Endothelial cell of umbilical vein (primary cell): ENCODE measurements around the gene UBE2E2. TPM values are rescaled to one million over a fixed set of nuclear protein-coding genes. Genes with fewer than 3 reads are reported as not detected.

Source experiments
- BruUV-seq: library from RNA; stranded (reverse); fragments of 400-500 nt; replicated peaks from 2 replicates; lab custom pipeline; 2021; lab: Mats Ljungman, UMichigan
- CTCF ChIA-PET: fragments of 300-600, 350-600 bp; sonication (Branson Sonifier 250); formaldehyde crosslinking; loops from one replicate; lab custom pipeline; 2021; ENCODE audit warnings: antibody characterized with exemption, inconsistent platforms; lab: Charles Lee
- POLR2A ChIA-PET: fragments of 300-600, 350-600 bp; sonication (Branson Sonifier 250); formaldehyde crosslinking; loops from one replicate; lab custom pipeline; 2021; ENCODE audit warnings: antibody characterized with exemption, inconsistent platforms; lab: Charles Lee
- DNase-seq: peaks from one replicate; pipeline ENCODE4 v3.0.0-alpha.2; 2011; ENCODE audit warnings: low read depth, low spot score
- FAIRE-seq: peaks from 2 replicates; lab custom pipeline; 2011; peaks lifted over from hg19 to GRCh38; lab: Jason Lieb, UNC
- H2AFZ ChIP-seq: 2 replicates; pipeline ENCODE4 v1.6.0; 2012; ENCODE audit warnings: low read depth, low read length, control low read depth, inconsistent platforms
- H3K27ac ChIP-seq: 2 replicates; pipeline ENCODE4 v1.5.1; 2011; ENCODE audit warnings: low read depth, mild to moderate bottlenecking, control low read depth, low read length, moderate library complexity; ENCODE audit not compliant: insufficient read depth
- H3K27me3 ChIP-seq, 2 experiments: 2 replicates each; pipeline versions ENCODE4 v1.6.0 to v1.6.1; 2011; ENCODE audit warnings: low read length in 2 of 2, mixed read lengths in 1 of 2; ENCODE audit not compliant: control insufficient read depth in 2 of 2, insufficient read depth in 2 of 2
- H3K36me3 ChIP-seq, 2 experiments: 2 replicates in 1 of 2; 3 replicates in 1 of 2; pipeline ENCODE4 v1.5.1; 2011; ENCODE audit warnings: low read length in 2 of 2, mild to moderate bottlenecking in 1 of 2, moderate library complexity in 1 of 2; ENCODE audit not compliant: control insufficient read depth in 2 of 2, insufficient read depth in 2 of 2; ENCODE audit errors: extremely low read depth in 1 of 2
- H3K4me1 ChIP-seq: 3 replicates; pipeline ENCODE4 v1.5.1; 2011; ENCODE audit warnings: mild to moderate bottlenecking, low read length; ENCODE audit not compliant: control insufficient read depth, insufficient read depth; ENCODE audit errors: extremely low read depth
- H3K4me2 ChIP-seq: 2 replicates; pipeline ENCODE4 v1.6.1; 2011; ENCODE audit warnings: low read length, control low read depth, mixed read lengths; ENCODE audit not compliant: insufficient read depth
- H3K4me3 ChIP-seq, 3 experiments: fragments of 200-600 bp in 1 of 3; sonication (generic), shearing (Covaris generic) in 1 of 3; replicated peaks in 1 of 3; 2 replicates each; pipeline ENCODE4 v1.5.1; 2011 to 2016; ENCODE audit warnings: control low read depth in 3 of 3, low read length in 3 of 3, mild to moderate bottlenecking in 2 of 3, inconsistent platforms in 1 of 3, low read depth in 1 of 3, moderate library complexity in 1 of 3; ENCODE audit not compliant: insufficient read depth in 1 of 3
- H3K79me2 ChIP-seq: 2 replicates; pipeline ENCODE4 v1.6.0; 2012; ENCODE audit warnings: low read length, inconsistent platforms; ENCODE audit not compliant: control insufficient read depth, insufficient read depth
- H3K9ac ChIP-seq: replicated peaks from 2 replicates; pipeline ENCODE3; 2011; ENCODE audit warnings: low read length, control low read depth; ENCODE audit not compliant: insufficient read depth; ENCODE audit errors: extremely low read depth
- H3K9me1 ChIP-seq: replicated peaks from 3 replicates; pipeline ENCODE4 v1.6.0; 2011; ENCODE audit warnings: mild to moderate bottlenecking, low read length; ENCODE audit not compliant: control insufficient read depth, insufficient read depth; ENCODE audit errors: extremely low read depth
- H3K9me3 ChIP-seq: replicated peaks from 2 replicates; pipeline ENCODE4 v1.5.1; 2012; ENCODE audit warnings: low read length, inconsistent platforms; ENCODE audit not compliant: control insufficient read depth, insufficient read depth
- H4K20me1 ChIP-seq: replicated peaks from 2 replicates; pipeline ENCODE3; 2011; ENCODE audit warnings: mild to moderate bottlenecking, low read length; ENCODE audit not compliant: control insufficient read depth, insufficient read depth; ENCODE audit errors: extremely low read depth
- EZH2 ChIP-seq: IDR thresholded peaks from 2 replicates; pipeline ENCODE4 v1.6.1; 2012; ENCODE audit warnings: borderline replicate concordance, low read depth, mild to moderate bottlenecking, moderate library complexity, low read length, inconsistent platforms; ENCODE audit not compliant: severe bottlenecking
- FOS ChIP-seq: IDR thresholded peaks from 2 replicates; pipeline ENCODE4 v1.6.1; 2011; ENCODE audit warnings: mild to moderate bottlenecking, low read length, moderate library complexity, borderline replicate concordance; ENCODE audit not compliant: insufficient read depth
- GATA2 ChIP-seq: IDR thresholded peaks from 2 replicates; pipeline ENCODE4 v1.7.0; 2011; ENCODE audit warnings: low read depth, mild to moderate bottlenecking, moderate library complexity, mixed read lengths, low read length; ENCODE audit not compliant: insufficient read length, insufficient read depth
- JUN ChIP-seq: IDR thresholded peaks from 2 replicates; pipeline ENCODE4 v1.6.1; 2011; ENCODE audit warnings: borderline replicate concordance, low read depth; ENCODE audit not compliant: insufficient read length, insufficient read depth
- MYC ChIP-seq: IDR thresholded peaks from one replicate; pipeline ENCODE4 v1.6.1; 2011; ENCODE audit warnings: mild to moderate bottlenecking, low read depth, low read length
- POLR2A ChIP-seq: IDR thresholded peaks from 2 replicates; pipeline ENCODE4 v1.6.1; 2012; ENCODE audit warnings: low read depth, mild to moderate bottlenecking, control low read depth, low read length
- POLR2AphosphoS5 ChIP-seq: IDR thresholded peaks from 2 replicates; pipeline ENCODE4 v1.6.1; 2012; ENCODE audit warnings: low read depth, mild to moderate bottlenecking, control low read depth, low read length, moderate library complexity; ENCODE audit not compliant: insufficient read depth
- dilution Hi-C: fragments of 300-500 bp; cut with MboI; formaldehyde crosslinking; loops from one replicate; pipeline ENCODE4 v1.15.0; 2019; ENCODE audit warnings: low sequenced_read_pairs; ENCODE audit not compliant: extremely low pct_ligation_motif_present
- intact Hi-C: fragments of 100-400 bp; cut with micrococcal nuclease; formaldehyde crosslinking; loops from one replicate; pipeline ENCODE4 v1.10.0; 2022
- polyA plus RNA-seq, 4 experiments: library from polyadenylated mRNA; depleted of rRNA in 3 of 4; stranded (reverse) in 3 of 4; unstranded in 1 of 4; fragments of >200 nt; gene quantifications; 2 replicates each; pipeline versions ENCODE4 v1.2.1 to v1.2.3, GENCODE V29; 2011 to 2012; ENCODE audit warnings: missing spikeins in 1 of 4
- total RNA-seq: library from RNA; stranded (reverse); gene quantifications from 2 replicates; pipeline ENCODE4 v1.2.3, GENCODE V29; 2021
- TF ChIP-seq, protein P1 (sequence below): IDR thresholded peaks from 2 replicates; pipeline ENCODE4 v1.6.1; 2011; ENCODE audit not compliant: insufficient read depth, insufficient read length
- TF ChIP-seq, protein P2 (sequence below), 2 donors: IDR thresholded peaks; 1 replicate in 1 of 2; 2 replicates in 1 of 2; pipeline ENCODE4 v1.5.1; 2011; ENCODE audit warnings: low read length in 2 of 2, mild to moderate bottlenecking in 2 of 2, moderate library complexity in 2 of 2, control low read depth in 1 of 2, inconsistent platforms in 1 of 2, low read depth in 1 of 2; ENCODE audit not compliant: insufficient read depth in 1 of 2; ENCODE audit errors: extremely low read depth in 1 of 2

UBE2E2 gene
- total and polyA plus RNA-seq, 2 donors (not counting 3 experiments of a cell fraction or from before 2014, with no cell fraction given), result 37.0 to 45.4 TPM

DNA sequence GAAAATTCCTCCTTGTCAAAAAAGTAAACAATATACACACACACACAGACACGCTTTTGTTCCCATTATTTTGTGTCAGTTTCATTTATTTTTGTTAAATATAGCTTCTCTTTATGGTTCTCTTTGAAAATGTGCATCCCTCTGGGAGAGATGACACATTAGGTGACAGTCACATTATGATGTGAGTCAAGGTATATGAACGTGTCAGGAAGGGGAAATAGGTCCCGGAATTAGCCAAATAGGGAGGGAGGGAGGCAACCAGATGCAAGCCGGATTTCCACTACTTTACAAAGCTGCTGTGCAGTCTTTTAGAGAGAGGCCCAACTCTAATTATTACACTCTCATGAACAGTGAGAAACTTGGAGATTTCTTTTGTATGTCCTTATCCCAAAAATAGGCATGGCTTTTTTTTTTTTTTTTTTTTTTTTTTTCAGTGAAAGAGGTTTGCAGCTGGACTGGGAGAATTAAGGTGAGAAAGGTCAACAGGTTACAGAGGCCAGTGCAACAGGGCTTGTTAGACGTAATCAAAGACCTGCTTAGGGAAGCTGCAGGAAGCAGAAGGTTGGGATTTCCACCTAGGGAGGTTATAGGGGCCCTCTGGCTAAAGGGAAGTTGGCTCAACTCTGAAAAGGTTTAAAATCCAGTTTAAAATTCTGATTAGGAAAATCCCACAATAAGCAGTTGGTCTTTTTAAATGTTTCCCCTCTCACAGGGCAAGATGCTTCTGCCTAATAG lies 362.1 kb downstream of the UBE2E2 start:
- TF ChIP-seq EZH2 (no peak), POLR2A (no peak), FOS (no peak), POLR2AphosphoS5 (no peak), GATA2 (no peak), MYC (no peak), JUN (no peak)
- TF ChIP-seq, protein P1, sequence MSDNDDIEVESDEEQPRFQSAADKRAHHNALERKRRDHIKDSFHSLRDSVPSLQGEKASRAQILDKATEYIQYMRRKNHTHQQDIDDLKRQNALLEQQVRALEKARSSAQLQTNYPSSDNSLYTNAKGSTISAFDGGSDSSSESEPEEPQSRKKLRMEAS, result no peak
- TF ChIP-seq, protein P2, sequence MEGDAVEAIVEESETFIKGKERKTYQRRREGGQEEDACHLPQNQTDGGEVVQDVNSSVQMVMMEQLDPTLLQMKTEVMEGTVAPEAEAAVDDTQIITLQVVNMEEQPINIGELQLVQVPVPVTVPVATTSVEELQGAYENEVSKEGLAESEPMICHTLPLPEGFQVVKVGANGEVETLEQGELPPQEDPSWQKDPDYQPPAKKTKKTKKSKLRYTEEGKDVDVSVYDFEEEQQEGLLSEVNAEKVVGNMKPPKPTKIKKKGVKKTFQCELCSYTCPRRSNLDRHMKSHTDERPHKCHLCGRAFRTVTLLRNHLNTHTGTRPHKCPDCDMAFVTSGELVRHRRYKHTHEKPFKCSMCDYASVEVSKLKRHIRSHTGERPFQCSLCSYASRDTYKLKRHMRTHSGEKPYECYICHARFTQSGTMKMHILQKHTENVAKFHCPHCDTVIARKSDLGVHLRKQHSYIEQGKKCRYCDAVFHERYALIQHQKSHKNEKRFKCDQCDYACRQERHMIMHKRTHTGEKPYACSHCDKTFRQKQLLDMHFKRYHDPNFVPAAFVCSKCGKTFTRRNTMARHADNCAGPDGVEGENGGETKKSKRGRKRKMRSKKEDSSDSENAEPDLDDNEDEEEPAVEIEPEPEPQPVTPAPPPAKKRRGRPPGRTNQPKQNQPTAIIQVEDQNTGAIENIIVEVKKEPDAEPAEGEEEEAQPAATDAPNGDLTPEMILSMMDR (IDR thresholded peaks at IDR 0.05; ENCODE audit: extremely low read depth in 1 of 2, insufficient read depth in 1 of 2, low read depth in 1 of 2, low read length in 2 of 2), result no peak
- FAIRE-seq (no peak), DNase-seq (no peak)
- Histone ChIP-seq H3K9ac (no peak overlapping the region), H3K27ac (no peak overlapping the region), H3K4me3 (no peak overlapping the region), H3K9me3 (no peaks in the 10 kb centered on the region), H3K79me2 (no peaks in the 10 kb centered on the region), H2AFZ (no peak overlapping the region), H3K36me3 (no peaks in the 10 kb centered on the region), H4K20me1 (no peaks in the 10 kb centered on the region), H3K4me2 (no peak overlapping the region), H3K4me1 (no peaks in the 10 kb centered on the region), H3K27me3 (no peaks in the 10 kb centered on the region), H3K9me1 (no peaks in the 10 kb centered on the region)
- ChIA-PET POLR2A (no interaction called here), CTCF (interaction anchor here (0.6 to 0.7 kb wide), 2 partner anchors 26 to 1390 kb away, joined by 4 to 5 read pairs; no protein-coding TSS in a partner anchor)
- intact Hi-C loops, result no loop called here
- BruUV-seq, result no TSS peak
- dilution Hi-C loops, result no loop called here
